A549 (cell line): ENCODE data around the gene RTP1.

Experiments
- GATA3 ChIP-seq: IDR thresholded peaks from 2 replicates; pipeline ENCODE4 v1.6.1; 2012; ENCODE audit warnings: borderline replicate concordance
- MYC ChIP-seq: IDR thresholded peaks from 2 replicates; pipeline ENCODE4 v1.6.1; 2012; ENCODE audit warnings: mild to moderate bottlenecking, inconsistent platforms, low read length, improper control_type of control experiment, borderline replicate concordance
- POLR2A ChIP-seq: IDR thresholded peaks from 2 replicates; pipeline ENCODE4 v1.6.1; 2012; ENCODE audit warnings: mild to moderate bottlenecking, low read length
- RFX5 ChIP-seq: fragments of 450-650 bp; IDR thresholded peaks from 2 replicates; pipeline ENCODE4 v1.7.1; 2014; ENCODE audit warnings: antibody characterized with exemption, mild to moderate bottlenecking, moderate library complexity
- TF ChIP-seq, protein P1 (sequence below): fragments of >200 bp; sonication (Bioruptor Twin); formaldehyde crosslinking; IDR thresholded peaks from 3 replicates; pipeline ENCODE4 v1.5.1; 2016

DNA sequence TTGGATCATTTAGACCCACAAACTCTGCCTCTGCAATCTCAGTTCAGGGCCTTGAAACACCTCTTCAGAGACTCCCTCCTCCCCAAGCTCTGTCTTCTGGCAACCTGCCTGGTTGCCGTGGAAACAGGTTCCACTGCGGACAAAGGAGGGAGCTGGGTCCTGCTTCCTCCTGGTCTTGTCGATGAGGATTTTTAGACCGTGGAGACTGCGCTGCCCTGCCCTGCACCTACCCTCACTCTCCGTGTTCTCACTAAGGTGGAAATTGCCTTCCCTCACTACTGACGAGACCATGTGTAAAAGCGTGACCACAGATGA, at the start of gene RTP1:
- no peak for TF ChIP-seq RFX5
- TF ChIP-seq, protein P1, sequence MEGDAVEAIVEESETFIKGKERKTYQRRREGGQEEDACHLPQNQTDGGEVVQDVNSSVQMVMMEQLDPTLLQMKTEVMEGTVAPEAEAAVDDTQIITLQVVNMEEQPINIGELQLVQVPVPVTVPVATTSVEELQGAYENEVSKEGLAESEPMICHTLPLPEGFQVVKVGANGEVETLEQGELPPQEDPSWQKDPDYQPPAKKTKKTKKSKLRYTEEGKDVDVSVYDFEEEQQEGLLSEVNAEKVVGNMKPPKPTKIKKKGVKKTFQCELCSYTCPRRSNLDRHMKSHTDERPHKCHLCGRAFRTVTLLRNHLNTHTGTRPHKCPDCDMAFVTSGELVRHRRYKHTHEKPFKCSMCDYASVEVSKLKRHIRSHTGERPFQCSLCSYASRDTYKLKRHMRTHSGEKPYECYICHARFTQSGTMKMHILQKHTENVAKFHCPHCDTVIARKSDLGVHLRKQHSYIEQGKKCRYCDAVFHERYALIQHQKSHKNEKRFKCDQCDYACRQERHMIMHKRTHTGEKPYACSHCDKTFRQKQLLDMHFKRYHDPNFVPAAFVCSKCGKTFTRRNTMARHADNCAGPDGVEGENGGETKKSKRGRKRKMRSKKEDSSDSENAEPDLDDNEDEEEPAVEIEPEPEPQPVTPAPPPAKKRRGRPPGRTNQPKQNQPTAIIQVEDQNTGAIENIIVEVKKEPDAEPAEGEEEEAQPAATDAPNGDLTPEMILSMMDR = no peak
- no peak for TF ChIP-seq GATA3
- TF ChIP-seq MYC = no peak
- no peak for TF ChIP-seq POLR2A
